ENCODE results near the gene WRAP73. TPM values are rescaled to one million over a fixed set of nuclear protein-coding genes. Genes with fewer than 3 reads are reported as not detected.
A peak's percentile ranks its signal among the peaks of the same experiment; 100 is the strongest.

Gene WRAP73
- total RNA-seq, 1 donor from 2014 or later = 22.5 TPM

DNA sequence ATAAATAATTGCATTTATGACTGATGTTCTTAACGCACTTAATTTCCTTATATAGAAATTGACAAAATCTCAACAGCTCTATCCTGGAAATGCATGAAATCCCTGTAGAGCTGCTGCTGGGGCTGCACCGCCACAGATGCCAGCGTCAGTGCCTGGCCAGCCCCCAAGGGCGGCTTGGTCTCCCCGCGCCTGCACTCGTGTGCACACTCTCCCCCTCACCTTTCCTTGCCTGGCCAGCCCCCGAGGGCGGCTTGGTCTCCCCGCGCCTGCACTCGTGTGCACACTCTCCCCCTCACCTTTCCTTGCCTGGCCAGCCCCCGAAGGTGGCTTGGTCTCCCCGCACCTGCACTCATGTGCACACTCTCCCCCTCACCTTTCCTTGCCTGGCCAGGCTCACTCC lies 13.8 kb downstream of the WRAP73 start:
- no peak overlapping the region for H3K27ac ChIP-seq
- DNase-seq = no peak
- TF ChIP-seq, protein P1, sequence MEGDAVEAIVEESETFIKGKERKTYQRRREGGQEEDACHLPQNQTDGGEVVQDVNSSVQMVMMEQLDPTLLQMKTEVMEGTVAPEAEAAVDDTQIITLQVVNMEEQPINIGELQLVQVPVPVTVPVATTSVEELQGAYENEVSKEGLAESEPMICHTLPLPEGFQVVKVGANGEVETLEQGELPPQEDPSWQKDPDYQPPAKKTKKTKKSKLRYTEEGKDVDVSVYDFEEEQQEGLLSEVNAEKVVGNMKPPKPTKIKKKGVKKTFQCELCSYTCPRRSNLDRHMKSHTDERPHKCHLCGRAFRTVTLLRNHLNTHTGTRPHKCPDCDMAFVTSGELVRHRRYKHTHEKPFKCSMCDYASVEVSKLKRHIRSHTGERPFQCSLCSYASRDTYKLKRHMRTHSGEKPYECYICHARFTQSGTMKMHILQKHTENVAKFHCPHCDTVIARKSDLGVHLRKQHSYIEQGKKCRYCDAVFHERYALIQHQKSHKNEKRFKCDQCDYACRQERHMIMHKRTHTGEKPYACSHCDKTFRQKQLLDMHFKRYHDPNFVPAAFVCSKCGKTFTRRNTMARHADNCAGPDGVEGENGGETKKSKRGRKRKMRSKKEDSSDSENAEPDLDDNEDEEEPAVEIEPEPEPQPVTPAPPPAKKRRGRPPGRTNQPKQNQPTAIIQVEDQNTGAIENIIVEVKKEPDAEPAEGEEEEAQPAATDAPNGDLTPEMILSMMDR (IDR thresholded peaks at IDR 0.05) = no peak
- H3K4me3 ChIP-seq = no peak overlapping the region
- H3K27me3 ChIP-seq (ENCODE audit: low read depth) = no peaks in the 10 kb centered on the region
- intact Hi-C loops (cut with DNase I) = no loop called here
- H3K36me3 ChIP-seq = peaks cover 90% of the 10 kb centered on the region
- ATAC-seq = no peak
- no peaks in the 10 kb centered on the region for H3K9me3 ChIP-seq
- no peaks in the 10 kb centered on the region for H3K4me1 ChIP-seq

GRCh38 chr1:3634059-3634800 lies 15.7 kb downstream of the WRAP73 start:
- H3K9me3 ChIP-seq = no peaks in the 10 kb centered on the region
- no peak overlapping the region for H3K27ac ChIP-seq
- H3K36me3 ChIP-seq = peaks cover 99% of the 10 kb centered on the region
- no peak for ATAC-seq
- peaks cover 7% of the 10 kb centered on the region for H3K4me1 ChIP-seq
- intact Hi-C loops (cut with DNase I) = no loop called here
- no peak overlapping the region for H3K4me3 ChIP-seq
- no peaks in the 10 kb centered on the region for H3K27me3 ChIP-seq (ENCODE audit: low read depth)
- peak; percentile 40 for DNase-seq
- TF ChIP-seq, protein P1 (IDR thresholded peaks at IDR 0.05) = no peak

DNA sequence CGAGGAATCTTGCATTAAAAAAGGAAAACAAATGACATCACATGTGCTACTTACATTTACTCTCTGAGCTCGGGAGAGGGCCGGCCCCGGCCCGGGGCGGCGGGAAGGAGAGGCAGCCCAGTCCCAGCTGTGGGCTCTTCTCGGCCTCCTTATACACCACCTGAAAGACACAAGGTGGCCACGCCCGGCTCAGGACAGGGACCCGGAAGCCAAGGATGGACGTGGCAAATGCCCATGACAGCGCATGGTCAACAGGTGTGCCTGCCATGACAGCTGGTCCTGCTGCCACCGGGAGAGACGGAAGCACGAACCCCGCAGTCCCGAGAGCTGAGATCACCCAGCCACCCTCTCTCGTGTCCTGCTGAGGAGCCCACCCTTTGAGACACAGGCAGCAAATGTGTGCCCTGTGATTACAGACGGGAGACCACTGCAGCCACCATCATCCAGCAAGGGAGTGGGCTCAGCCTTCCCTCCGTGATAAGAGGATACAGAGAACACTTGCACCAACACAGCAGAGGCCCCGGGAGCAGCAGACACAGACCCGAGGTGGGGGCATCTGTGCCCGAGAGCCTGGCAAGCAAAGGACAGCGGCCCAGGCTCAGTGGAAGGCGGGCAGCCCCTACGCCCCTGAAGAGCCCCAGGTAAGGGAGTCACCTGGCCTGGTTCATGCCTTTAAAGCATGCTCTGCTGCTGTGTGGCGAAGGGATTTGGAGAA lies 16.4 kb downstream of the WRAP73 start:
- H3K27ac ChIP-seq = no peak overlapping the region
- peaks cover 100% of the 10 kb centered on the region for H3K36me3 ChIP-seq
- no peak for ATAC-seq
- intact Hi-C loops (cut with DNase I) = no loop called here
- peak; percentile 45 for DNase-seq
- no peaks in the 10 kb centered on the region for H3K27me3 ChIP-seq (ENCODE audit: low read depth)
- H3K4me3 ChIP-seq = no peak overlapping the region
- H3K4me1 ChIP-seq = peaks cover 7% of the 10 kb centered on the region
- TF ChIP-seq, protein P1 (IDR thresholded peaks at IDR 0.05) = no peak
- no peaks in the 10 kb centered on the region for H3K9me3 ChIP-seq

DNA sequence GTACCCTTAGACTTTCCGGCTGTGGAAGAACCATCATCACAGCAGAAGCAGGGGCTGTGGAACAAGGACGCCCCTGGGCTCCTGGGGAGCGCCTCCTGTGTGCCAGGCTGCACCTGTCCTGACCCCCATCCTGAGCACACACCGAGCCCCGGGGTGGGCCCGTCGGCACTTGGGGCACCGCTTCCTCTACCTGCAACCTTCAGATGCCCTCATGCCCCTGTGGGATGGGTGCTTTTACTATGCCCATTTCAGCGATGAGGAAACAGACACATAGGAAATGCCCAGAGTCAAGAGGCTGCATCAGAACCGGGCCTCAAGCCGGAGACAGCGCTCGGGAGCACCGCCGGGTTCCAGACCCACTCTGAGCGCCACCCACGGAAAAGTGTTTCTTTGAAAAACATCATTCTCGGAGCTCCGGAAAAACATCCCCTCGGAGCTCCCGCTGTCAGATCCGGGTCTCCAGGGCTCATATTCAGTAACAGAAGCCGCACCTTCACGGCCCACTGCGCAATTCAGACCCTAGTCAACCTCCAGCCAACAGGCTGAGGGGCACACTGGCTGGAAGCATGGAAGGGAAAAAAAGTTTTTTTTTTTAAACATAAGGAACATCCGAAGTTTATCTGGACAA lies 17.1 kb downstream of the WRAP73 start:
- Histone ChIP-seq H3K36me3 (peaks cover 100% of the 10 kb centered on the region), H3K9me3 (no peaks in the 10 kb centered on the region), H3K4me3 (no peak overlapping the region), H3K4me1 (peaks cover 7% of the 10 kb centered on the region), H3K27ac (no peak overlapping the region), H3K27me3 (ENCODE audit: low read depth) (no peaks in the 10 kb centered on the region)
- ATAC-seq (no peak), DNase-seq (peak; percentile 20)
- TF ChIP-seq, protein P1 (IDR thresholded peaks at IDR 0.05) = no peak
- intact Hi-C loops (cut with DNase I) = no loop called here

GRCh38 chr1:3632298-3632697 lies 17.6 kb downstream of the WRAP73 start:
- no peak for ATAC-seq
- Histone ChIP-seq H3K4me3 (no peak overlapping the region), H3K27ac (no peak overlapping the region), H3K4me1 (peaks cover 7% of the 10 kb centered on the region), H3K9me3 (no peaks in the 10 kb centered on the region), H3K36me3 (peaks cover 100% of the 10 kb centered on the region), H3K27me3 (ENCODE audit: low read depth) (no peaks in the 10 kb centered on the region)
- intact Hi-C loops (cut with DNase I) = no loop called here
- TF ChIP-seq, protein P1 (IDR thresholded peaks at IDR 0.05) = no peak
- peak; percentile 41 for DNase-seq

Data from lower lobe of right lung (tissue), 2 donors.